ENCODE data around the gene ZBTB34. TPM values are rescaled to one million over a fixed set of nuclear protein-coding genes. Genes with fewer than 3 reads are reported as not detected.

Gene ZBTB34
- total RNA-seq, 4 donors from 2014 or later = 12.0 to 13.8 (median 13.1) TPM

Other genes starting within 250 kb of the ZBTB34 start
- gene LMX1B, start 246.7 kb upstream of the ZBTB34 start, total RNA-seq = 1 to 10 TPM; 3.2 to 6.9 (median 4.6) TPM
- gene ZBTB43, start 55.6 kb upstream of the ZBTB34 start, total RNA-seq = 100 to 1,000 TPM in 1 of 4 donors, 10 to 100 TPM in 3; 26.9 to 153 (median 35.6) TPM
- 10 to 100 TPM in 3 of 4 donors, 1 to 10 TPM in 1; 7.3 to 22.4 (median 15.4) TPM for gene RALGPS1, start 54.1 kb downstream of the ZBTB34 start, total RNA-seq